NCI-H748 treated with DMSO at 0.1 percent for 48 hours (cell line): ENCODE measurements around the gene DMTF1.
"Not testable (repeated sequence)": the region's sequence is repeated elsewhere in the genome, so short reads cannot be mapped to it uniquely, and the experiment has no call there.

Experiments used
- DNase-seq: peaks from one replicate; lab custom pipeline; 2025; lab: John Stamatoyannopoulos, UW

DMTF1 gene

GRCh38 chr7:87225696-87226095 lies 73.4 kb downstream of the DMTF1 start:
- no peak for DNase-seq

- DNase-seq: no peak
Observed at GRCh38 chr7:87226495-87226894, 74.2 kb downstream of the DMTF1 start.

- DNase-seq: no peak
Observed at GRCh38 chr7:87231258-87231657, 79.0 kb downstream of the DMTF1 start.

- DNase-seq: no peak
Observed at GRCh38 chr7:87231711-87232110, 79.5 kb downstream of the DMTF1 start.

- no peak for DNase-seq
Observed at GRCh38 chr7:87234949-87235348, 82.7 kb downstream of the DMTF1 start.

GRCh38 chr7:87238464-87239051 lies 86.3 kb downstream of the DMTF1 start:
- DNase-seq: not testable (repeated sequence)

GRCh38 chr7:87245671-87246070 lies 93.4 kb downstream of the DMTF1 start:
- not testable (repeated sequence) for DNase-seq
